GM23248 (cell line): ENCODE results near the gene KCNA2.

Experiments used
- EZH2 ChIP-seq: fragments of 200-600 bp; sonication (generic); IDR thresholded peaks from 2 replicates; pipeline ENCODE4 v1.6.1; 2018; ENCODE audit warnings: antibody characterized with exemption, mild to moderate bottlenecking; ENCODE audit not compliant: insufficient read depth, poor library complexity, severe bottlenecking
- EZH2phosphoT487 ChIP-seq: fragments of 200-600 bp; sonication (generic); IDR thresholded peaks from 2 replicates; pipeline ENCODE4 v1.6.1; 2018; ENCODE audit warnings: antibody characterized with exemption, moderate library complexity, mild to moderate bottlenecking, low read depth; ENCODE audit not compliant: insufficient read depth

GRCh38 chr1:110634455-110635311 lies 28.5 kb upstream of the KCNA2 start:
- TF ChIP-seq EZH2: no peak
- no peak for TF ChIP-seq EZH2phosphoT487
